Gastrocnemius medialis (tissue), 4 donors: ENCODE measurements around the gene TGOLN2.

ENCODE experiments used
- CTCF ChIP-seq, 5 experiments: fragments of 450-650 bp in 3 of 5; fragments of 200-600 bp in 2 of 5; sonication (generic) in 2 of 5; IDR thresholded peaks in 4 of 5; conservative IDR thresholded peaks in 1 of 5; 1 replicate in 4 of 5; 2 replicates in 1 of 5; pipeline ENCODE4 v1.5.1; 2016 to 2019; ENCODE audit warnings: antibody characterized with exemption in 5 of 5, mild to moderate bottlenecking in 3 of 5, moderate library complexity in 3 of 5
- POLR2A ChIP-seq, 2 donors: fragments of 450-650 bp; IDR thresholded peaks; one replicate each; pipeline ENCODE4 v1.6.1; 2017; ENCODE audit warnings: antibody characterized with exemption in 2 of 2, mild to moderate bottlenecking in 2 of 2, moderate library complexity in 2 of 2

DNA sequence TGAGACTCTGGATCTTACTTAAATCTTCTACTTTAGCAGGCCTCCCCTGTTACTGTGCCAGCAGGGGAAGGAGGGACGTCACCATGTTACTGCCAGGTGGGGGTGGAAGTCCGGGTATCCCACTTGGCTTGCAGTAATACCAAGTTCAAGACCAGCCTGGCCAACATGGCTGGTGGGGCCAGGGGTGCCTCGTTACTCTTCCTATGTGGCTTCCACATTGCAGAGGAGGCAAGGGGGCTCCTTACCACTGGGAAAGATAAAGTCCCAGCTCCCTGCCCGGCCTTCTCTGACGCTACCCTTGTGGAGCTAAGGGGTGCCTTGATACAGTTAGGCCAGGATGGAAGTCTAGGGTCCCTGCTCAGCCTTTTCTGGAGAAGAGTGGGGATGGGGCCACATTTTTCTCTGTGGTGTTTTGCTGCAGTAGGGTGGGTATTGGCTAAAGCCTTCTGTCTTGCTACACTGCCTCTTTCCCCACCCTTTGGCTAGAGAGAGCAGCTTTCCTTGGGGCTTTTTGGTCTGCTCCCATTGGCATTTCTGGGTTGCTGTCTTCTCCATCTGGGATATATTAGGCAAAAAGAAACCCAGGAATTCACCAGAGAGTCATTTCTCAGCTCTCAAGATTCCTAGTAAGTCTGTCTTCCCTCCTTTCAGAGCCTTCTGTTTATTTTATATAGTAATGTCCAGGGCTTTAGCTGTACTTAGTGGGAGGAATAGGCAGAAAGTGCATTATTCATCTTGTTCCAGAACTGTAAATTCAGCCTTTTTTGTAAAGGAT lies 48.7 kb upstream of the TGOLN2 start:
- no peak for TF ChIP-seq CTCF (IDR thresholded peaks at IDR 0.05 in 4 of 5, conservative IDR thresholded peaks at IDR 0.05 in 1 of 5)
- TF ChIP-seq POLR2A (IDR thresholded peaks at IDR 0.05) = no peak
